ENCODE measurements around the gene CDK5.
A peak's percentile ranks its signal among the peaks of the same experiment; 100 is the strongest.
"Not testable (repeated sequence)": the region's sequence is repeated elsewhere in the genome, so short reads cannot be mapped to it uniquely, and the experiment has no call there.

The CDK5 gene

GRCh38 chr7:151032936-151033863 lies 24.5 kb downstream of the CDK5 start:
- DNase-seq = no peak

- no peak for DNase-seq
Observed at GRCh38 chr7:151031011-151031410, 26.7 kb downstream of the CDK5 start.

GRCh38 chr7:151028948-151029501 lies 28.7 kb downstream of the CDK5 start:
- DNase-seq = no peak

- DNase-seq = peak; percentile 96 to 99
Observed at GRCh38 chr7:151028131-151028947, 29.4 kb downstream of the CDK5 start, which contains the start of gene ABCB8. TSS of gene ABCB8 (plus strand) at chr7:151028450. CDS start at chr7:151028516, 66 bp downstream.

- DNase-seq = not testable (repeated sequence)
Observed at GRCh38 chr7:151027728-151028130, 30.0 kb downstream of the CDK5 start.

- not testable (repeated sequence) for DNase-seq
Observed at GRCh38 chr7:151026771-151027727, 30.6 kb downstream of the CDK5 start.

GRCh38 chr7:151025924-151026671 lies 31.6 kb downstream of the CDK5 start:
- DNase-seq = no peak

GRCh38 chr7:151024435-151025056 lies 33.2 kb downstream of the CDK5 start, which contains the start of gene ATG9B:
TSS of gene ATG9B (minus strand) at chr7:151024494. CDS start at chr7:151024423, 71 bp downstream.
- no peak for DNase-seq

- no peak for DNase-seq
Observed at GRCh38 chr7:151023232-151023631, 34.5 kb downstream of the CDK5 start.

GRCh38 chr7:151020231-151020630 lies 37.5 kb downstream of the CDK5 start:
- DNase-seq = no peak

GRCh38 chr7:151019130-151019447 lies 38.6 kb downstream of the CDK5 start:
- DNase-seq = no peak

GRCh38 chr7:151018421-151019129 lies 39.1 kb downstream of the CDK5 start:
- DNase-seq = no peak

GRCh38 chr7:151017953-151018420 lies 39.7 kb downstream of the CDK5 start:
- peak; percentile 72 to 83 for DNase-seq

- DNase-seq = no peak
Observed at GRCh38 chr7:151017370-151017952, 40.2 kb downstream of the CDK5 start.

GRCh38 chr7:151016942-151017341 lies 40.8 kb downstream of the CDK5 start:
- no peak for DNase-seq

GRCh38 chr7:151016505-151016904 lies 41.2 kb downstream of the CDK5 start:
- DNase-seq = no peak

GRCh38 chr7:151015967-151016366 lies 41.7 kb downstream of the CDK5 start:
- DNase-seq = no peak

- no peak for DNase-seq
Observed at GRCh38 chr7:151014950-151015349, 42.7 kb downstream of the CDK5 start.

GRCh38 chr7:151013733-151014497 lies 43.8 kb downstream of the CDK5 start:
- peak; percentile 71 to 85 for DNase-seq
